Neutrophil (primary cell): ENCODE measurements around the gene HOGA1.

Experiments used
- H3K27ac ChIP-seq: fragments of 200-600 bp; sonication (generic); 2 replicates; pipeline ENCODE4 v1.5.1; 2016; ENCODE audit warnings: mild to moderate bottlenecking, moderate library complexity
- H3K27me3 ChIP-seq: fragments of 200-600 bp; sonication (generic); 2 replicates; pipeline ENCODE4 v1.6.0; 2016; ENCODE audit warnings: mild to moderate bottlenecking
- H3K36me3 ChIP-seq: fragments of 200-600 bp; sonication (generic); 2 replicates; pipeline ENCODE4 v1.5.1; 2017
- H3K4me1 ChIP-seq, 2 experiments: fragments of 200-600 bp in 1 of 2; sonication (generic) in 1 of 2; 1 replicate in 1 of 2; 2 replicates in 1 of 2; pipeline versions ENCODE4 v1.5.1 to v1.6.1; 2013 to 2016; ENCODE audit warnings: low read depth in 1 of 2, low read length in 1 of 2, mild to moderate bottlenecking in 1 of 2, moderate library complexity in 1 of 2; ENCODE audit not compliant: control insufficient read depth in 1 of 2, insufficient read depth in 1 of 2
- H3K4me3 ChIP-seq, 2 experiments: fragments of 200-600 bp in 1 of 2; sonication (generic) in 1 of 2; 1 replicate in 1 of 2; 2 replicates in 1 of 2; pipeline ENCODE4 v1.5.1; 2013 to 2016; ENCODE audit warnings: low read depth in 1 of 2, low read length in 1 of 2, mild to moderate bottlenecking in 1 of 2, moderate library complexity in 1 of 2
- H3K9me3 ChIP-seq: fragments of 200-600 bp; sonication (generic); 2 replicates; pipeline ENCODE4 v1.5.1; 2016
- TF ChIP-seq, protein P1 (sequence below): fragments of 200-600 bp; sonication (generic); IDR thresholded peaks from 2 replicates; pipeline ENCODE4 v1.5.1; 2016; ENCODE audit warnings: antibody characterized with exemption

HOGA1 gene

DNA sequence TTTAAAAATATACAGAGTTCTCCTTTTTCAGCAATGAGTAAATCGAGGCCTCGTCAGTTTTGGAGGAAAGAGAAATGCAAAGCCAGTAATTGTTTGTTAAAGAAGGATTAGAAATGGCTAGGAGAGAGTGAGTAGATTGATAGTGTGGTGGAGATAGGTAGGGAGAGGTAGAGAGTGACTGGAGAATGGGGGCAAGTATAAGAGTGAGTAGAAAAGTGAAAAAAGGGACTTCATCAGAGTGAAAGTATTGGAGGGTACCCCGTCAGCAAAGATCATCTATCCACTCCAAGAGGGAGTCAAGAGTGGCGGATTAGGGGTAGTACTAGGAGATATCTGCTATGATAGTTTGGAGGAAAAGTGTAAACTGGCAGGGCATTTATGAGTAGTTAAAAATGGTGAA, 20.9 kb upstream of the HOGA1 start:
- TF ChIP-seq, protein P1, sequence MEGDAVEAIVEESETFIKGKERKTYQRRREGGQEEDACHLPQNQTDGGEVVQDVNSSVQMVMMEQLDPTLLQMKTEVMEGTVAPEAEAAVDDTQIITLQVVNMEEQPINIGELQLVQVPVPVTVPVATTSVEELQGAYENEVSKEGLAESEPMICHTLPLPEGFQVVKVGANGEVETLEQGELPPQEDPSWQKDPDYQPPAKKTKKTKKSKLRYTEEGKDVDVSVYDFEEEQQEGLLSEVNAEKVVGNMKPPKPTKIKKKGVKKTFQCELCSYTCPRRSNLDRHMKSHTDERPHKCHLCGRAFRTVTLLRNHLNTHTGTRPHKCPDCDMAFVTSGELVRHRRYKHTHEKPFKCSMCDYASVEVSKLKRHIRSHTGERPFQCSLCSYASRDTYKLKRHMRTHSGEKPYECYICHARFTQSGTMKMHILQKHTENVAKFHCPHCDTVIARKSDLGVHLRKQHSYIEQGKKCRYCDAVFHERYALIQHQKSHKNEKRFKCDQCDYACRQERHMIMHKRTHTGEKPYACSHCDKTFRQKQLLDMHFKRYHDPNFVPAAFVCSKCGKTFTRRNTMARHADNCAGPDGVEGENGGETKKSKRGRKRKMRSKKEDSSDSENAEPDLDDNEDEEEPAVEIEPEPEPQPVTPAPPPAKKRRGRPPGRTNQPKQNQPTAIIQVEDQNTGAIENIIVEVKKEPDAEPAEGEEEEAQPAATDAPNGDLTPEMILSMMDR: no peak
- Histone ChIP-seq H3K36me3 (peaks cover 8% of the 10 kb centered on the region), H3K27me3 (no peaks in the 10 kb centered on the region), H3K9me3 (no peaks in the 10 kb centered on the region), H3K4me1 (peaks cover 0 to 5% of the 10 kb centered on the region in 2 experiments), H3K4me3 (no peak overlapping the region), H3K27ac (no peak overlapping the region)

DNA sequence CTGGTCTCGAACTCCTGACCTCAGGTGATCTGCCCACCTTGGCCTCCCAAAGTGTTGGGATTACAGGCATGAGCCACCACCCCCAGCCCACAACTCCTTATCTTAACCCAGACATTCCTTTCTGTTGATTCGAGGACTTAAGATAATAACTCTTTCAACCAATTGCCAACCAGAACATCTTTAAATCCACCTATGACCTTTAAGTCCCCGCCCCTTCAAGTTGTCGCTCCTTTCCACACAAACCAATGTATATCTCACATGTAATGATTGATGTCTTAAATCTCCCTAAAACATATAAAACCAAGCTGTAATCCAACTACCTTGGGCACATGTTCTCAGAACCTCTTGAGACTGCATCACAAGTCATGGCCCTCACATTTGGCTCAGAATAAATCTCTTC, 19.4 kb upstream of the HOGA1 start:
- H3K4me1 ChIP-seq: peaks cover 0 to 5% of the 10 kb centered on the region in 2 experiments
- H3K4me3 ChIP-seq: no peak overlapping the region
- peaks cover 23% of the 10 kb centered on the region for H3K36me3 ChIP-seq
- no peaks in the 10 kb centered on the region for H3K27me3 ChIP-seq
- no peaks in the 10 kb centered on the region for H3K9me3 ChIP-seq
- H3K27ac ChIP-seq: no peak overlapping the region
- TF ChIP-seq, protein P1: no peak

DNA sequence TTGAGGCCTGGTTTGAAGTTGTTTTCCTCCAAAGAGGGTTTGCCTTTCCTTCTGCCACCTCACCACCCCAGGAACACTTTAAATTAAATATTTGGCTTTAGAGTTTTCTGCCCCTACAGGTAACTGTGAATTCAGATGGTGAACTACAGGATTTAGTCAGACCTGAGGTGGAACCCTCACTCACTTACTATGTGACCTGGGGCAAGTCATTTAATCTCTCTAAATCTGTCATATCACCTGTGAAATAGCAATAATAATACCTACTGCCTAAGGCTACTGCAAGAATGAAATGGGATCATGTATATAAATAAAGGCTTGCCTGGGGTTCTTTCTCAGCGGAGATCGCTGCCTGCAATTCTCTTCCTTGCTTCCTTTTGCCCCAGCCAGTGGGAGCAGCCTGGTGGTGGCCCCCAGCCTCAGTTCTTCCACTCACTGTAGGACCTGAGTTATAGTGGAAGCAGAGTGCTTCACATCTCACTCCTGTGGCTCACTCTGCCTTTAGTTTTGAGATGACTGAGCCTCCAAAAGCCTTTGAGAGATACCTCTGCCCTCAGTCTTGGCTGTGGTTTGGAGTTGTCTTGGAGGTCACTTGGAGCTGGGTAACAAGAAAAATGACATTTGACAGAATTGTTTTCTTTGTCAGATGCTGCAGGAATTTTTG, 17.7 kb upstream of the HOGA1 start:
- Histone ChIP-seq H3K36me3 (peaks cover 40% of the 10 kb centered on the region), H3K4me3 (no peak overlapping the region), H3K27ac (no peak overlapping the region), H3K4me1 (peaks cover 0 to 5% of the 10 kb centered on the region in 2 experiments), H3K27me3 (no peaks in the 10 kb centered on the region), H3K9me3 (no peaks in the 10 kb centered on the region)
- TF ChIP-seq, protein P1: no peak

GRCh38 chr10:97567891-97568290, 16.3 kb upstream of the HOGA1 start:
- Histone ChIP-seq H3K4me3 (no peak overlapping the region), H3K27me3 (no peaks in the 10 kb centered on the region), H3K9me3 (no peaks in the 10 kb centered on the region), H3K27ac (no peak overlapping the region), H3K36me3 (peaks cover 52% of the 10 kb centered on the region), H3K4me1 (no peaks in the 10 kb centered on the region)
- TF ChIP-seq, protein P1: no peak

DNA sequence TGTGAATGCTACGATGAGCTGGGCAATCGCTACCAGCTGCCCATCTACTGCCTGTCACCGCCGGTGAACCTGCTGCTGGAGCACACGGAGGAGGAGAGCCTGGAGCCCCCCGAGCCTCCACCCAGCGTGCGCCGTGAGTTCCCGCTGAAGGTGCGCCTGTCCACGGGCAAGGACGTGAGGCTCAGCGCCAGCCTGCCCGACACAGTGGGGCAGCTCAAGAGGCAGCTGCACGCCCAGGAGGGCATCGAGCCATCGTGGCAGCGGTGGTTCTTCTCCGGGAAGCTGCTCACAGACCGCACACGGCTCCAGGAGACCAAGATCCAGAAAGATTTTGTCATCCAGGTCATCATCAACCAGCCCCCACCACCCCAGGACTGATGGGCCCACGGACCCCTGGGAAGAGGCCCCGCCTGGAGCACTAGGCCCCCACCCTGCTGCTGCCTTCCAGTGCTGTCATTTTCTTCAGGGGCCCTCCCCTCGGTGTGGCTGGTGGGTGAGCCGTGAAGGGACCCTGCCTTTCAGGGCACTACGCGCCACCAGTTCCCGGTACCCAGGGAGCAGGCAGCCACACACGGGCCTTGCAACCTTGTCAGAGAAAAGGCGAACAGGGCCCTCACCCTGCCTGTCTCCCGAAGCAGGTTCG, 13.9 kb upstream of the HOGA1 start:
- no peaks in the 10 kb centered on the region for H3K9me3 ChIP-seq
- no peaks in the 10 kb centered on the region for H3K4me1 ChIP-seq
- no peak overlapping the region for H3K27ac ChIP-seq
- no peaks in the 10 kb centered on the region for H3K27me3 ChIP-seq
- TF ChIP-seq, protein P1: no peak
- H3K4me3 ChIP-seq: no peak overlapping the region
- H3K36me3 ChIP-seq: peaks cover 52% of the 10 kb centered on the region
